ENCODE results near the gene EPHA6. TPM values are rescaled to one million over a fixed set of nuclear protein-coding genes. Genes with fewer than 3 reads are reported as not detected.

Gene EPHA6
- total RNA-seq, 2 experiments from 2014 or later, result not detected

DNA sequence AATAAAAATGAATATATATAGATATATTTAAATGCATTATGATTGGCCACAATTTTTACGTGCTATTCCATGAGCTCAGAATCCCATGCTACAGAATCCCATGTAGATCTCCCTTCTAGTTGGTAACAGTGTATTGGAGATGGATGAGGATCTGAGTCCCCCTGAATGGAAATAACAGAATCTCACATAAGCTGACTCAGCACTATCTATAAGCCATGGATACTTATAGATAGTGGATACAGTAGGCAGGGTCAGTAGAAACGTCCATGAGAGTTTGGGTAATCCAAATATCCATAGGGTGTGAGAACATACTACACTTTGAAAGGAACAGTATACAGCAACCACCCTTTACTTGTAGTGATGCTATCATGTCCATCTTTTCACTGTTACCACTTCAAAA, 375.4 kb downstream of the EPHA6 start:
- ChIA-PET POLR2A (no interaction called here), CTCF (no interaction called here)

GRCh38 chr3:97197083-97197482, 382.7 kb downstream of the EPHA6 start:
- CTCF ChIA-PET, result no interaction called here
- H3K9me3 Mint-ChIP-seq, result peaks cover 12% of the 10 kb centered on the region
- no peak overlapping the region for H3K4me3 Mint-ChIP-seq
- H3K36me3 Mint-ChIP-seq (ENCODE audit: low read depth), result no peaks in the 10 kb centered on the region
- H3K27ac Mint-ChIP-seq, result no peak overlapping the region
- no peaks in the 10 kb centered on the region for H3K27me3 Mint-ChIP-seq
- no peaks in the 10 kb centered on the region for H3K4me1 Mint-ChIP-seq
- POLR2A ChIA-PET, result no interaction called here
- DNase-seq, result no peak

More for the DNA sequence above, 375.4 kb downstream of the EPHA6 start:
- Mint-ChIP-seq H3K27me3 (no peaks in the 10 kb centered on the region), H3K27ac (no peak overlapping the region), H3K36me3 (ENCODE audit: low read depth) (no peaks in the 10 kb centered on the region), H3K9me3 (peaks cover 7% of the 10 kb centered on the region), H3K4me1 (no peaks in the 10 kb centered on the region), H3K4me3 (no peak overlapping the region)
- no peak for DNase-seq

GRCh38 chr3:97197830-97198229, 383.4 kb downstream of the EPHA6 start:
- Mint-ChIP-seq H3K4me3 (no peak overlapping the region), H3K27me3 (no peaks in the 10 kb centered on the region), H3K27ac (no peak overlapping the region), H3K36me3 (ENCODE audit: low read depth) (no peaks in the 10 kb centered on the region), H3K4me1 (no peaks in the 10 kb centered on the region), H3K9me3 (peaks cover 12% of the 10 kb centered on the region)
- POLR2A ChIA-PET, result no interaction called here
- no peak for DNase-seq
- CTCF ChIA-PET, result no interaction called here

- no peak overlapping the region for H3K4me3 Mint-ChIP-seq
- DNase-seq, result no peak
- POLR2A ChIA-PET, result interaction anchor here (0.5 kb wide), 1 partner anchor 237 kb away, joined by 4 read pairs; no protein-coding TSS in a partner anchor
- no peaks in the 10 kb centered on the region for H3K36me3 Mint-ChIP-seq (ENCODE audit: low read depth)
- H3K27me3 Mint-ChIP-seq, result no peaks in the 10 kb centered on the region
- peaks cover 5% of the 10 kb centered on the region for H3K9me3 Mint-ChIP-seq
- H3K27ac Mint-ChIP-seq, result no peak overlapping the region
- no peaks in the 10 kb centered on the region for H3K4me1 Mint-ChIP-seq
- CTCF ChIA-PET, result no interaction called here
Observed at GRCh38 chr3:97200387-97200786, 386.0 kb downstream of the EPHA6 start.

GRCh38 chr3:97201814-97202213, 387.4 kb downstream of the EPHA6 start:
- H3K36me3 Mint-ChIP-seq (ENCODE audit: low read depth), result no peaks in the 10 kb centered on the region
- no peaks in the 10 kb centered on the region for H3K4me1 Mint-ChIP-seq
- H3K9me3 Mint-ChIP-seq, result peaks cover 5% of the 10 kb centered on the region
- no peak for DNase-seq
- CTCF ChIA-PET, result no interaction called here
- POLR2A ChIA-PET, result no interaction called here
- no peaks in the 10 kb centered on the region for H3K27me3 Mint-ChIP-seq
- no peak overlapping the region for H3K27ac Mint-ChIP-seq
- H3K4me3 Mint-ChIP-seq, result no peak overlapping the region

- no peak overlapping the region for H3K27ac Mint-ChIP-seq
- no peaks in the 10 kb centered on the region for H3K36me3 Mint-ChIP-seq (ENCODE audit: low read depth)
- no peaks in the 10 kb centered on the region for H3K4me1 Mint-ChIP-seq
- no peaks in the 10 kb centered on the region for H3K9me3 Mint-ChIP-seq
- H3K4me3 Mint-ChIP-seq, result no peak overlapping the region
- CTCF ChIA-PET, result no interaction called here
- no peak for DNase-seq
- no peaks in the 10 kb centered on the region for H3K27me3 Mint-ChIP-seq
- POLR2A ChIA-PET, result no interaction called here
Observed at GRCh38 chr3:97228966-97229365, 414.6 kb downstream of the EPHA6 start.

DNA sequence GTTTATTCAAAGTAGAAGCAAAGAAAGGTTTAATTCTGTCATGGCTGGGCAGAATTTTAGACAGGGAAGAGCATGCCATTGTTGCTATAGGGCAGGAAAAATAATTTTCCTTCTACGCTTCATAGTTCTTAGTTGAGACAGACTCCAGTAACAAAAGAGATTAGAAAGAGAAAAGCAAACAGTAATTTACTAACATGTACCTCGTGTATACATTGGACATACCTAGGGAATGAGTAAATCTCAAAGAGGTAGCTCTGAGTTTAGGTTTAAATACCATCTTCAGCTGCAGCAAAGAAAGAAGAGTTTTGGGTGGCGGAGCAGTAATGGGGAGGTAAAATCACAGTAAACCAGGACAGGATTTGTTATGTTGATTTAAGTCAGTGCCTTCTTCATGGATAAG, 416.1 kb downstream of the EPHA6 start:
- Mint-ChIP-seq H3K4me1 (no peaks in the 10 kb centered on the region), H3K27ac (no peak overlapping the region), H3K36me3 (ENCODE audit: low read depth) (no peaks in the 10 kb centered on the region), H3K4me3 (no peak overlapping the region), H3K27me3 (no peaks in the 10 kb centered on the region), H3K9me3 (no peaks in the 10 kb centered on the region)
- no peak for DNase-seq
- ChIA-PET CTCF (no interaction called here), POLR2A (no interaction called here)

DNA sequence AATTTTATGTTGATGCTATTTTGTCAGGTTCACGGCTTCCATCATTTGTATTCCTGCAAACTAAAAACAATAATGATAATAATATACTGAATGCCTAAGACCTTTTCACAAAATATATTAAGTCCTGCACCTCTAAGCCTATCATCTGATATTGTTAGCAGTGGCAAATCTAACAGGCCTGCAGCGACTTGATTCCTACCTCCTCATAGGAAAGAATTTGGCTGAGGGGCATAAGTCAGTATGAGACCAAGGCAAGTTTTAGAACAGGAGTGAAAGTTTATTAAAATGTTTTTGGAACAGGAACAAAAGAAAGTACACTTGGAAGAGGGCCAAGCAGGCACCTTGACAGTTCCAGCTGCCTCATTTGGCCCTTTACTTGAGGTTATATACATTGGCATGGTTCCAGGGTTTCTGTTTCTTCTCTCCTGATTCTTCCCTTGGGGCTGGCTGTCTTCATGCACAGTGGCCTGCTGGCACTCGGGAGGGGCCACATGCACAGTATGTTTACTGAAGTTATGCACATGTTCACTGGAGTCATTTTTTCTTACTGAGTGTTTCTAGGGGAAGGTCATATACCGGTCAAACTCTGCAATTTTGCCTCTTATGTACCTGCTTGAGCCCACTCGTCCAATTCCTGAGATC, 418.1 kb downstream of the EPHA6 start:
- Mint-ChIP-seq H3K27ac (no peak overlapping the region), H3K36me3 (ENCODE audit: low read depth) (no peaks in the 10 kb centered on the region), H3K27me3 (no peaks in the 10 kb centered on the region), H3K4me1 (no peaks in the 10 kb centered on the region), H3K4me3 (no peak overlapping the region), H3K9me3 (no peaks in the 10 kb centered on the region)
- POLR2A ChIA-PET, result no interaction called here
- DNase-seq, result no peak
- CTCF ChIA-PET, result no interaction called here

DNA sequence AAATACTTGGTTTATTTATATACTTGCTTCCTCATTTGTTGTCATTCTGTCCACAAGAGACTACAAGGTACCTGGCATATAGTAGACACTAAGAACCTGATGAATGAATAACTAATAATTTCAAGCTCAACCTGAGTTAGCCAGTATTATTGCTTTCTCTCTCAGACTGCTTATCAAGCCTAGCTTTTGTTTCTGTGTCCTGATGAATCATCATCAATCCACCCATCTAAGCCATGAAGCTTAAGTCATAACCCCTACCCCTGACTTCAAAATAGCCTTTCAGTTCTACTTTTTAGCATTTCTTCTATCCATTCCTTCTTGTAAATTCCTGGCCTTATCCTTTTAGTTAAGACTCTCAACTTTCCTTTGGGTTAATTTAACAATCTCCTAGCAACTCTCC, 420.8 kb downstream of the EPHA6 start:
- no peak for DNase-seq
- ChIA-PET CTCF (no interaction called here), POLR2A (no interaction called here)
- Mint-ChIP-seq H3K4me1 (no peaks in the 10 kb centered on the region), H3K9me3 (no peaks in the 10 kb centered on the region), H3K27me3 (no peaks in the 10 kb centered on the region), H3K36me3 (ENCODE audit: low read depth) (no peaks in the 10 kb centered on the region), H3K27ac (no peak overlapping the region), H3K4me3 (no peak overlapping the region)

- Mint-ChIP-seq H3K4me1 (no peaks in the 10 kb centered on the region), H3K27ac (no peak overlapping the region), H3K27me3 (no peaks in the 10 kb centered on the region), H3K4me3 (no peak overlapping the region), H3K9me3 (no peaks in the 10 kb centered on the region), H3K36me3 (ENCODE audit: low read depth) (no peaks in the 10 kb centered on the region)
- DNase-seq, result no peak
- ChIA-PET CTCF (no interaction called here), POLR2A (no interaction called here)
Observed at GRCh38 chr3:97235611-97236315, 421.4 kb downstream of the EPHA6 start.

DNA sequence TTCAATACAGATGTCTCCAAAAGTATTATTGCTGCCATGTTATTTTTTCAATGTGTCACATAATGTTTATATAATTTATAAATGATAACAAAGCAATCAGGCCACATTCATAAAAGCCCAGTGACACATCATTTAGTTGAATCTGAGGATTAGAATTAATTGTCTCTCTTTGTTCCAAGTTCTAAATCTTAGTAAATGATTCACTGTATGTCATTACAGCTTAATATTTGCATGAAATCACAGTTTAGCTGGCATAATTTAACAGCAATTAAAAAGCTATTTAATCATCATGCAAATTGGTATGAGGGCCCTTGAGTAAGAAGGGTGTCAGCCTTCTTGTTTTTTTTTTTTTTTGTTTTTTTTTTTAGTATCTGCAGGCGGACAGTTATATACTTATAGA, 427.0 kb downstream of the EPHA6 start:
- CTCF ChIA-PET, result no interaction called here
- no peak for DNase-seq
- Mint-ChIP-seq H3K4me3 (no peak overlapping the region), H3K4me1 (no peaks in the 10 kb centered on the region), H3K36me3 (ENCODE audit: low read depth) (no peaks in the 10 kb centered on the region), H3K27ac (no peak overlapping the region), H3K9me3 (no peaks in the 10 kb centered on the region), H3K27me3 (no peaks in the 10 kb centered on the region)
- POLR2A ChIA-PET, result interaction anchor here (0.6 kb wide), 1 partner anchor 53 kb away, joined by 8 read pairs; no protein-coding TSS in a partner anchor

DNA sequence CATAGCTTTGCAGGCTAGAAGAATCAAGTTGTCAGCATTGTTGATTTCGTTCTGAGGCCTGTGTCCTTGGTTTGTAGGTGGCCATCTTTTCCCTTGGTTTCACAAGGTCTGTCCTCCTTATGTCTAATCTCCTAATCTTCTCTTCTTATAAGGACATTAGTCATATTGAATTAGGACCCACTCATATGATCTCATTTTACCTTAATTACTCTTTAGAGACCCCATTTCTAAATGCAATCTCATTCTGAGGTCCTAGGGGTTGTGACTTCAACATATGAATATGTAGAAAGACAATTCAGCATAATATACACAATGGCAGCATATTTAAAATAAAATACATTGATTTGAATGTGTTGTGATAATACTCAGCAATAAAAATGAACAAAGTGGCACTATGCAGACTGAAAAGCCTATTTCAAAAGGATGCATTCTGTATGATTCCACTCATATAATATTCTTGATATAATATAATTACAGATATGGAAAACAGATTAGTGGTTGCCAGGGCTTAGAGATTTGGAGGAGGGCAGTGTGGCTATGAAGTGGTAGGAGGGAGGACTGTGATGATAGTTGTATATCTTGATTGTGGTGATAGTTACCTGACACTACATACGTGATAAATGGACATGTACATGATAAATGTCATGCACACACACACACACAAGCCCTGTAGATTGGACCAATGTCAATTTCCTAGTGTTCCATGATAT, 431.0 kb downstream of the EPHA6 start:
- DNase-seq, result no peak
- Mint-ChIP-seq H3K4me1 (no peaks in the 10 kb centered on the region), H3K27me3 (no peaks in the 10 kb centered on the region), H3K9me3 (no peaks in the 10 kb centered on the region), H3K36me3 (ENCODE audit: low read depth) (no peaks in the 10 kb centered on the region), H3K4me3 (no peak overlapping the region), H3K27ac (no peak overlapping the region)
- ChIA-PET POLR2A (no interaction called here), CTCF (no interaction called here)

GRCh38 chr3:97256060-97256459, 441.7 kb downstream of the EPHA6 start:
- CTCF ChIA-PET, result no interaction called here
- POLR2A ChIA-PET, result no interaction called here
- H3K4me3 Mint-ChIP-seq, result no peak overlapping the region
- no peaks in the 10 kb centered on the region for H3K36me3 Mint-ChIP-seq (ENCODE audit: low read depth)
- H3K4me1 Mint-ChIP-seq, result no peaks in the 10 kb centered on the region
- DNase-seq, result no peak
- H3K9me3 Mint-ChIP-seq, result no peaks in the 10 kb centered on the region
- no peaks in the 10 kb centered on the region for H3K27me3 Mint-ChIP-seq
- no peak overlapping the region for H3K27ac Mint-ChIP-seq
